NK-92 (cell line): ENCODE results near the gene COL16A1.

Source experiments
- DNase-seq: peaks from one replicate; lab custom pipeline; 2025; ENCODE audit not compliant: unreplicated experiment; lab: John Stamatoyannopoulos, UW

The COL16A1 gene

GRCh38 chr1:31703431-31704270 is at the start of gene COL16A1:
Gene COL16A1 (minus strand): TSS chr1:31704017. CDS start chr1:31702193, 1,824 bp downstream.
- no peak for DNase-seq

GRCh38 chr1:31752952-31753475 is 49.2 kb upstream of the COL16A1 start:
- DNase-seq = no peak

GRCh38 chr1:31752258-31752657 is 48.4 kb upstream of the COL16A1 start:
- no peak for DNase-seq

- DNase-seq = no peak
Measured at GRCh38 chr1:31751822-31752241, 48.0 kb upstream of the COL16A1 start.

GRCh38 chr1:31750858-31751510 is 47.2 kb upstream of the COL16A1 start:
- no peak for DNase-seq

GRCh38 chr1:31749785-31750735 is 46.2 kb upstream of the COL16A1 start:
- DNase-seq = no peak

- no peak for DNase-seq
Measured at GRCh38 chr1:31748365-31748764, 44.5 kb upstream of the COL16A1 start.

- DNase-seq = no peak
Measured at GRCh38 chr1:31747304-31747703, 43.5 kb upstream of the COL16A1 start.

GRCh38 chr1:31746687-31747086 is 42.9 kb upstream of the COL16A1 start:
- DNase-seq = no peak

GRCh38 chr1:31745946-31746670 is 42.3 kb upstream of the COL16A1 start:
- no peak for DNase-seq

GRCh38 chr1:31745096-31745945 is 41.5 kb upstream of the COL16A1 start:
- no peak for DNase-seq

- DNase-seq = no peak
Measured at GRCh38 chr1:31744165-31744888, 40.5 kb upstream of the COL16A1 start.

- no peak for DNase-seq
Measured at GRCh38 chr1:31742462-31743212, 38.8 kb upstream of the COL16A1 start.

- no peak for DNase-seq
Measured at GRCh38 chr1:31739346-31739745, 35.5 kb upstream of the COL16A1 start.

GRCh38 chr1:31736675-31737074 is 32.9 kb upstream of the COL16A1 start:
- no peak for DNase-seq

GRCh38 chr1:31735571-31735970 is 31.8 kb upstream of the COL16A1 start:
- DNase-seq = no peak

GRCh38 chr1:31734582-31735107 is 30.8 kb upstream of the COL16A1 start:
- no peak for DNase-seq
